ENCODE data around the gene RPL13. TPM values are rescaled to one million over a fixed set of nuclear protein-coding genes. Genes with fewer than 3 reads are reported as not detected.
"Not testable (repeated sequence)": the region's sequence is repeated elsewhere in the genome, so short reads cannot be mapped to it uniquely, and the experiment has no call there.

Gene RPL13
- polyA plus RNA-seq, 3 donors = 1,251 to 2,437 (median 1,329) TPM

DNA sequence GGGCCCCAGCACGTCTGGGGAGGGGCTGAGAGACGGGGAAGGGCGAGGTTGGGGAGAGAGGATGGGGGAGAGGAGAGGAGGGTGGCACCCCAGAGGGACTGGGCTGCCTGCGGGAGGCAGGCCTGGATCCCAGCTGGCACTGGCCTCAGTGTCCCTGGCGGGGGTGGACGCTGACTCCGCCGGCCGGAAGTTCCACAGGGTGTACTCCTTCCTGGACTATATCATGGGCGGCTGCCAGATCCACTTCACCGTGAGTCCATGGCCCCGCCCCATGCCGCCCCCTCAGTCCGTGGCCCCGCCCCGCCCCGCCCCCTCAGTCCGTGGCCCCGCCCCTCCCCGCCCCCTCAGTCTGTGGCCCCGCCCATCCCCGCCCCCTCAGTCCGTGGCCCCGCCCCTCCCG, 26.4 kb downstream of the RPL13 start:
- Mint-ChIP-seq H3K9me3 (peaks cover 0 to 4% (median 2%) of the 10 kb centered on the region in 7 donors), H3K4me3 (no peak overlapping the region), H3K4me1 (no peaks in the 10 kb centered on the region), H3K36me3 (no peaks in the 10 kb centered on the region), H3K27me3 (ENCODE audit: low read depth in 3 of 3) (peaks cover 0 to 3% (median 0%) of the 10 kb centered on the region in 3 donors), H3K27ac (no peak overlapping the region)
- peaks cover 0 to 18% of the 10 kb centered on the region in 2 donors for H3K9me3 ChIP-seq (replicated peaks in 1 of 2; ENCODE audit: control insufficient read depth in 1 of 2, insufficient read depth in 1 of 2, low read length in 2 of 2)
- no peak overlapping the region for H2AFZ ChIP-seq (ENCODE audit: insufficient read depth, low read depth, low read length, poor library complexity, severe bottlenecking)
- H3K4me3 ChIP-seq (replicated peaks in 1 of 3; ENCODE audit: low read depth in 2 of 3, low read length in 3 of 3) = no peak overlapping the region
- no peaks in the 10 kb centered on the region for H4K20me1 ChIP-seq (ENCODE audit: insufficient read depth, low read length)
- H3K9ac ChIP-seq (ENCODE audit: insufficient read depth, low read length, poor library complexity, severe bottlenecking) = no peak overlapping the region
- no peaks in the 10 kb centered on the region for H3K79me2 ChIP-seq (ENCODE audit: insufficient read depth, low read length)
- TF ChIP-seq, protein P1, sequence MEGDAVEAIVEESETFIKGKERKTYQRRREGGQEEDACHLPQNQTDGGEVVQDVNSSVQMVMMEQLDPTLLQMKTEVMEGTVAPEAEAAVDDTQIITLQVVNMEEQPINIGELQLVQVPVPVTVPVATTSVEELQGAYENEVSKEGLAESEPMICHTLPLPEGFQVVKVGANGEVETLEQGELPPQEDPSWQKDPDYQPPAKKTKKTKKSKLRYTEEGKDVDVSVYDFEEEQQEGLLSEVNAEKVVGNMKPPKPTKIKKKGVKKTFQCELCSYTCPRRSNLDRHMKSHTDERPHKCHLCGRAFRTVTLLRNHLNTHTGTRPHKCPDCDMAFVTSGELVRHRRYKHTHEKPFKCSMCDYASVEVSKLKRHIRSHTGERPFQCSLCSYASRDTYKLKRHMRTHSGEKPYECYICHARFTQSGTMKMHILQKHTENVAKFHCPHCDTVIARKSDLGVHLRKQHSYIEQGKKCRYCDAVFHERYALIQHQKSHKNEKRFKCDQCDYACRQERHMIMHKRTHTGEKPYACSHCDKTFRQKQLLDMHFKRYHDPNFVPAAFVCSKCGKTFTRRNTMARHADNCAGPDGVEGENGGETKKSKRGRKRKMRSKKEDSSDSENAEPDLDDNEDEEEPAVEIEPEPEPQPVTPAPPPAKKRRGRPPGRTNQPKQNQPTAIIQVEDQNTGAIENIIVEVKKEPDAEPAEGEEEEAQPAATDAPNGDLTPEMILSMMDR (IDR thresholded peaks at IDR 0.05) = no peak
- DNase-seq = no peak
- 90% methylated on average over 9 of the region's 25 CpGs for WGBS (ENCODE audit: insufficient coverage)
- no peak overlapping the region for H3K4me2 ChIP-seq (replicated peaks; ENCODE audit: extremely low read depth, low read length, poor library complexity, severe bottlenecking)
- H3K4me1 ChIP-seq (ENCODE audit: control insufficient read depth in 1 of 2, insufficient read depth in 2 of 2, low read length in 2 of 2) = no peaks in the 10 kb centered on the region
- H3K27me3 ChIP-seq (ENCODE audit: control insufficient read depth in 2 of 2, insufficient read depth in 2 of 2, low read length in 2 of 2) = no peaks in the 10 kb centered on the region
- intact Hi-C loops (cut with micrococcal nuclease) = no loop called here
- no peaks in the 10 kb centered on the region for H3K36me3 ChIP-seq (replicated peaks in 1 of 2; ENCODE audit: control insufficient read depth in 1 of 2, insufficient read depth in 2 of 2, low read length in 2 of 2)
- H3K27ac ChIP-seq (ENCODE audit: low read depth in 1 of 2, low read length in 2 of 2) = no peak overlapping the region

DNA sequence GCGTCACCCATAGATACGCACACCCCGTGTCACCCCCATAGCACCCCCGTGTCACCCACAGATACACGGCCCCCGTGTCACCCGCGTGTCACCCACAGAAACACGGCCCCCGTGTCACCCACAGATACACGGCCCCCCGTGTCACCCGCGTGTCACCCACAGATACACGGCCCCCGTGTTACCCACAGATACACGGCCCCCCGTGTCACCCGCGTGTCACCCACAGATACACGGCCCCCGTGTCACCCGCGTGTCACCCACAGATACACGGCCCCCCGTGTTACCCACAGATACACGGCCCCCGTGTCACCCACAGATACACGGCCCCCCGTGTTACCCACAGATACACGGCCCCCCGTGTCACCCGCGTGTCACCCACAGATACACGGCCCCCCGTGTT, 27.2 kb downstream of the RPL13 start:
- H3K27ac ChIP-seq (ENCODE audit: low read depth in 1 of 2, low read length in 2 of 2); H3K9ac ChIP-seq (ENCODE audit: insufficient read depth, low read length, poor library complexity, severe bottlenecking); H3K27ac Mint-ChIP-seq; H3K4me1 ChIP-seq (ENCODE audit: control insufficient read depth in 1 of 2, insufficient read depth in 2 of 2, low read length in 2 of 2); H3K4me2 ChIP-seq (replicated peaks; ENCODE audit: extremely low read depth, low read length, poor library complexity, severe bottlenecking); H3K4me3 Mint-ChIP-seq; H3K4me3 ChIP-seq (replicated peaks in 1 of 3; ENCODE audit: low read depth in 2 of 3, low read length in 3 of 3); H3K27me3 Mint-ChIP-seq (ENCODE audit: low read depth in 3 of 3); DNase-seq; H3K36me3 Mint-ChIP-seq; H3K9me3 Mint-ChIP-seq; H3K4me1 Mint-ChIP-seq; H4K20me1 ChIP-seq (ENCODE audit: insufficient read depth, low read length); H3K36me3 ChIP-seq (replicated peaks in 1 of 2; ENCODE audit: control insufficient read depth in 1 of 2, insufficient read depth in 2 of 2, low read length in 2 of 2); H3K27me3 ChIP-seq (ENCODE audit: control insufficient read depth in 2 of 2, insufficient read depth in 2 of 2, low read length in 2 of 2); H3K79me2 ChIP-seq (ENCODE audit: insufficient read depth, low read length); intact Hi-C loops (cut with micrococcal nuclease); H2AFZ ChIP-seq (ENCODE audit: insufficient read depth, low read depth, low read length, poor library complexity, severe bottlenecking): not testable (repeated sequence)
- peaks cover 0 to 18% of the 10 kb centered on the region in 2 donors for H3K9me3 ChIP-seq (replicated peaks in 1 of 2; ENCODE audit: control insufficient read depth in 1 of 2, insufficient read depth in 1 of 2, low read length in 2 of 2)
- 97% methylated on average over 13 of the region's 36 CpGs for WGBS (ENCODE audit: insufficient coverage)
